Dendritic cell treated with granulocyte-macrophage colony-stimulating factor and Interleukin-4, amounts not matched to agents 40 ng/mL and 50 ng/mL, for 4 days (primary cell): ENCODE results near the gene TECTA.

Experiments used
- H3K27ac Mint-ChIP-seq: one replicate; pipeline ENCODE4 v1.8.0; 2022; ENCODE audit warnings: mild to moderate bottlenecking, mixed read lengths
- H3K27me3 Mint-ChIP-seq: one replicate; pipeline ENCODE4 v1.8.0; 2022; ENCODE audit warnings: mild to moderate bottlenecking, mixed read lengths
- H3K36me3 Mint-ChIP-seq: one replicate; pipeline ENCODE4 v1.8.0; 2022; ENCODE audit warnings: low read depth, mixed read lengths
- H3K4me1 Mint-ChIP-seq: one replicate; pipeline ENCODE4 v1.8.0; 2022; ENCODE audit warnings: low read depth, mixed read lengths
- H3K4me3 Mint-ChIP-seq: one replicate; pipeline ENCODE4 v1.8.0; 2022; ENCODE audit warnings: mild to moderate bottlenecking, moderate library complexity, mixed read lengths
- H3K9me3 Mint-ChIP-seq: one replicate; pipeline ENCODE4 v1.8.0; 2022; ENCODE audit warnings: mixed read lengths
- intact Hi-C: fragments of 100-400 bp; cut with micrococcal nuclease; formaldehyde crosslinking; loops from one replicate; pipeline ENCODE4 v1.15.0; 2022

Gene TECTA

GRCh38 chr11:121071846-121072450, 29.1 kb upstream of the TECTA start:
- intact Hi-C loops: no loop called here
- H3K4me3 Mint-ChIP-seq: no peak overlapping the region
- no peaks in the 10 kb centered on the region for H3K9me3 Mint-ChIP-seq
- H3K27ac Mint-ChIP-seq: no peak overlapping the region
- no peaks in the 10 kb centered on the region for H3K27me3 Mint-ChIP-seq
- H3K36me3 Mint-ChIP-seq: peaks cover 60% of the 10 kb centered on the region
- peaks cover 7% of the 10 kb centered on the region for H3K4me1 Mint-ChIP-seq

DNA sequence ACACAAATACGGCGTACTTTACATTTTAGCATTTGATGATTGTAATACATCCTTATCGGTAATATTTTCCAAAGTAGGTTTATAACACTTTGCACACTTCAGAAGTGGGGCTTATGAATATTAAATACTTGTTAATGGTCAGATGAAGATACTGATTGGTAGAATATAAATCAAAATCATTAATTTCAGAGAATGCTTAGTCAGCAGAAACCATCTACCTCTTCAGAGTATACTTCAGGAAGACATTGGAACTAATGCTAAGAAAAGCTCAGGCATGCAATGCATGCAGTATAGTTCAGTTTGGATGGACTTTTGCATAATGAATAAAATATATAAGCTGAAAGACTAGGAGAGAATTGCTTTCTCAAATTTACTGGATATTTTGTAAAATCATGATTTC, 19.7 kb upstream of the TECTA start:
- no peaks in the 10 kb centered on the region for H3K4me1 Mint-ChIP-seq
- intact Hi-C loops: no loop called here
- H3K36me3 Mint-ChIP-seq: peaks cover 33% of the 10 kb centered on the region
- no peaks in the 10 kb centered on the region for H3K27me3 Mint-ChIP-seq
- H3K27ac Mint-ChIP-seq: no peak overlapping the region
- no peak overlapping the region for H3K4me3 Mint-ChIP-seq
- H3K9me3 Mint-ChIP-seq: no peaks in the 10 kb centered on the region

GRCh38 chr11:121082219-121082618, 18.8 kb upstream of the TECTA start:
- intact Hi-C loops: no loop called here
- H3K9me3 Mint-ChIP-seq: no peaks in the 10 kb centered on the region
- H3K27ac Mint-ChIP-seq: no peak overlapping the region
- no peak overlapping the region for H3K4me3 Mint-ChIP-seq
- H3K36me3 Mint-ChIP-seq: peaks cover 42% of the 10 kb centered on the region
- H3K4me1 Mint-ChIP-seq: no peaks in the 10 kb centered on the region
- H3K27me3 Mint-ChIP-seq: no peaks in the 10 kb centered on the region

DNA sequence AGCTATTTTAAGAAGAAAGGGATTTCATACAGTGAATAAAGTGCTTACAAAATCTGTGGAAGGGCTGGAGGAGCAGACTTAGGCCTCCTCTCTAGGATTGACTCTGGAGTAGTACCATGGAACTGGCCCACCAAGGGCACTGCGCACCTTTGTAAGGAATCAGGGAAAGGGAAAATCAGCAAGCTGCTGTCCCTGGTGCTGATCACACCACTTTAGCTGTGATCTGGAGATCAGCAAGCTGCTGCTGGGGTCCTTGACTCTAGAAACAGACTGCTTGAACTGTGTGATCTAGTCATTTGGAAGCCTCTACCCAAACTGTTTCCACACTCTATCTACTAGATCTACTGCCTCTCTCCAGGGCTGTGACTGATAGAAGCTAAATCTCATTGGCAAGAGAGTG, 18.4 kb upstream of the TECTA start:
- peaks cover 46% of the 10 kb centered on the region for H3K36me3 Mint-ChIP-seq
- no peaks in the 10 kb centered on the region for H3K27me3 Mint-ChIP-seq
- H3K4me3 Mint-ChIP-seq: no peak overlapping the region
- intact Hi-C loops: no loop called here
- H3K9me3 Mint-ChIP-seq: no peaks in the 10 kb centered on the region
- H3K27ac Mint-ChIP-seq: no peak overlapping the region
- no peaks in the 10 kb centered on the region for H3K4me1 Mint-ChIP-seq

- intact Hi-C loops: no loop called here
- no peaks in the 10 kb centered on the region for H3K27me3 Mint-ChIP-seq
- no peaks in the 10 kb centered on the region for H3K9me3 Mint-ChIP-seq
- H3K36me3 Mint-ChIP-seq: peaks cover 37% of the 10 kb centered on the region
- no peak overlapping the region for H3K27ac Mint-ChIP-seq
- no peak overlapping the region for H3K4me3 Mint-ChIP-seq
- peaks cover 6% of the 10 kb centered on the region for H3K4me1 Mint-ChIP-seq
Observed at GRCh38 chr11:121086866-121087265, 14.2 kb upstream of the TECTA start.

DNA sequence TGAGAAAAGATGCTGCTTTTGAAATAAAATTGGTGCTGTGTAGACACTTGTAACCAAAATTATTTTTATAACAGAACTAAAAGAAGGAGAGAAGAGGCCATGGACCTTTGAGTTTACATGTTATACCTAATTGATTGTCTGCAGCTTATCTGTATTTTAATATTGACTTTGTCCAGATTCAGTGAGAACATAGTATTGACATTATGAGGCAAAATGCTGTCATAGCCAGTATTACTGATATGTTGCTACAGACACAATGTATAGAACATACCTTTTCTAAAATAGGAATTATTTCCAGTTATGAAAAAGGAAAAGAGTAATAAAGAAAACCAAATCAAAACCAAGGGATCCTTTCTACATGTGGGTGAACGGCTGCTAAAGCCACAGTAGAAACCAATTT, 11.5 kb upstream of the TECTA start:
- Mint-ChIP-seq H3K27me3 (no peaks in the 10 kb centered on the region), H3K27ac (no peak overlapping the region), H3K4me1 (peaks cover 8% of the 10 kb centered on the region), H3K36me3 (peaks cover 30% of the 10 kb centered on the region), H3K4me3 (no peak overlapping the region), H3K9me3 (no peaks in the 10 kb centered on the region)
- intact Hi-C loops: no loop called here

DNA sequence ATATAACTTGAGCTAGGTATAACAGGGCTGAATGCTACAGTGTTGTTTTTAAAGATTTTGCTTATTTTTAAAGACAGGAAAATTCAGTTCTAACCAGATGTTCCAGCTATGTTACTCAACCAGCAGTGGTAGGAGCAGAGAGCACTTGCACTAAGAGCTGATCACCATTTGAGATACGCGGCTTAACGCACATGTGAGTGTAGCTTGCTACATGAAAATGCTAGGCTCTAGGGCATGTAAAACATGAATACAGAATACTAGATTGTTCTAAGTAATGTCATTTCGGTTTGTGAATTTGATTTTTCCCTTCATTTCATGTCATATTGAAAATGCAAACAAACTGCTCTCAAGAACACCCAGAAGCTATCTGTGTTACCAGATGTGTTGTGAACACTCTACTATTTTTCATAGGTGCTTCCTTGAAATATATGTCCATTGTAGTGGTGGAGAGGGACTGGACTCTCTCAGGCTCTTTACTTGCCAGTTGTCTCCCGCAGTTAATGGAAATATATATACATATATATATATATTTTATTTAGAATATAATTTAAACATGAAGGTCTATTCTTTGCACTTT, 10.8 kb upstream of the TECTA start:
- Mint-ChIP-seq H3K9me3 (no peaks in the 10 kb centered on the region), H3K4me3 (no peak overlapping the region), H3K27me3 (no peaks in the 10 kb centered on the region), H3K4me1 (peaks cover 8% of the 10 kb centered on the region), H3K36me3 (peaks cover 26% of the 10 kb centered on the region), H3K27ac (no peak overlapping the region)
- intact Hi-C loops: no loop called here

- intact Hi-C loops: no loop called here
- Mint-ChIP-seq H3K27ac (no peak overlapping the region), H3K27me3 (no peaks in the 10 kb centered on the region), H3K4me3 (no peak overlapping the region), H3K4me1 (peaks cover 8% of the 10 kb centered on the region), H3K36me3 (peaks cover 15% of the 10 kb centered on the region), H3K9me3 (no peaks in the 10 kb centered on the region)
Observed at GRCh38 chr11:121091492-121092152, 9.4 kb upstream of the TECTA start.

DNA sequence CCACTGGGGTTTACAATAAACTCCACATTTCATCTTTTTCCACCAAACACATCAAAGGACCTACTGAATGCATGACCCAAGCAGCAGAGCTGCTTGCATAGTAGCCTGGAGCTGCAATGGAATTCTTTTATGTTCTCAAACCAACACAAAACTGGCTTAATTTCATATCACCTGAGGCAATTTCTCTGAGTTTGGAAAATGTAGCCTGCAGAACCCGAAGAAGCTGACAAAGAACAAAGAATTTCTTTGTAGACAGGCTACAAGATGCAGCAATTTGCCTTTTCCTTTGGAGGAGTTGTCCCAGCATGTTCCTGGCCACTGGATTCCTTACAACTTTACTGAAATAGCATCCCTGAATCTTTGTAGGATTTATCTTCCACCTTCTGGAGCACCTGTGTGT, 5.5 kb upstream of the TECTA start:
- peaks cover 4% of the 10 kb centered on the region for H3K27me3 Mint-ChIP-seq
- H3K27ac Mint-ChIP-seq: no peak overlapping the region
- intact Hi-C loops: no loop called here
- H3K9me3 Mint-ChIP-seq: no peaks in the 10 kb centered on the region
- H3K4me3 Mint-ChIP-seq: no peak overlapping the region
- H3K36me3 Mint-ChIP-seq: no peaks in the 10 kb centered on the region
- H3K4me1 Mint-ChIP-seq: peaks cover 8% of the 10 kb centered on the region

GRCh38 chr11:121099364-121099763, 1.7 kb upstream of the TECTA start:
- H3K27me3 Mint-ChIP-seq: peaks cover 8% of the 10 kb centered on the region
- no peak overlapping the region for H3K4me3 Mint-ChIP-seq
- H3K27ac Mint-ChIP-seq: no peak overlapping the region
- no peaks in the 10 kb centered on the region for H3K4me1 Mint-ChIP-seq
- no peaks in the 10 kb centered on the region for H3K36me3 Mint-ChIP-seq
- no peaks in the 10 kb centered on the region for H3K9me3 Mint-ChIP-seq
- intact Hi-C loops: no loop called here

DNA sequence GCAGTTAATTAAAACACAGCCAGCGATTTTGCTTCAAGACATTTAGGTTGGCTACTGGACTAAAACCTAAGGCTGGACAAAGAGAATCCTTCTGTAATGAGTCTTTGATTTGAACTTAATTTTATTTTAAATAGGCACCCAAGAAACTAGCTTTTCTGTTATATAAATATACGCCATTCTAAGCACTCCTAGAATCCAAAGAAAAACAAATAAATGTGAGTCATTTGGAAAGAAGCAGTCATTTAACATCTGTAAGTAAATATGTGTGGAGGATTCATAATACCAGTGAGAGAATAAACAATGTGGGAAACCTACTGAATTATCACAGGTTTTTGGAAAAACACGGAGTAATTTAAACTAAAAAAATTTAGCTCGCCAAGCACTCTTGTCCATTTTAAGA, 1.2 kb upstream of the TECTA start:
- no peak overlapping the region for H3K27ac Mint-ChIP-seq
- no peaks in the 10 kb centered on the region for H3K9me3 Mint-ChIP-seq
- peaks cover 8% of the 10 kb centered on the region for H3K27me3 Mint-ChIP-seq
- no peaks in the 10 kb centered on the region for H3K4me1 Mint-ChIP-seq
- no peak overlapping the region for H3K4me3 Mint-ChIP-seq
- intact Hi-C loops: no loop called here
- no peaks in the 10 kb centered on the region for H3K36me3 Mint-ChIP-seq

- Mint-ChIP-seq H3K4me3 (no peak overlapping the region), H3K4me1 (no peaks in the 10 kb centered on the region), H3K27ac (no peak overlapping the region), H3K36me3 (no peaks in the 10 kb centered on the region), H3K9me3 (no peaks in the 10 kb centered on the region), H3K27me3 (peaks cover 11% of the 10 kb centered on the region)
- intact Hi-C loops: no loop called here
Observed at GRCh38 chr11:121104312-121104762, 3.3 kb downstream of the TECTA start.

DNA sequence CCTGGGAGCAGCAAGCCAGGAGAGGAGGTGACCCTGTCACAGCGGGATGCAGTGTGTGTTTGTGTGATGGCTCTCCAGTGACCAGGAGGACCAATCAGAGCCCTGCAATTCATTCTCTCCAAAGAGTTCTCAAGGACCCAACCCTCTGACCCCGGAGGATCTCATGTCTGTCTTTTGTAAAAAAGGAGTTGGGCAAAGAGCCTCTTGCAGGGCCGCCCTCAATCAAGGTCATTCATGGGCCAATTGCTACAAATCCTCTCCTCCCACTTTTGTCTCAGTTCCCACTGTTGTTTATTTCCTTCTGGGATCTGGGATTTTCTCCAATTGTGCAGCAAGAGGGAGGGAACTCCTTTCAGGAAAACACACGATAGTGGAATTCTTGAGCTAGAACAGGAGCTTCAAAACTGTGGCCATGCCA, 4.0 kb downstream of the TECTA start:
- intact Hi-C loops: no loop called here
- Mint-ChIP-seq H3K4me1 (no peaks in the 10 kb centered on the region), H3K27ac (no peak overlapping the region), H3K9me3 (no peaks in the 10 kb centered on the region), H3K36me3 (no peaks in the 10 kb centered on the region), H3K4me3 (no peak overlapping the region), H3K27me3 (peaks cover 13% of the 10 kb centered on the region)

DNA sequence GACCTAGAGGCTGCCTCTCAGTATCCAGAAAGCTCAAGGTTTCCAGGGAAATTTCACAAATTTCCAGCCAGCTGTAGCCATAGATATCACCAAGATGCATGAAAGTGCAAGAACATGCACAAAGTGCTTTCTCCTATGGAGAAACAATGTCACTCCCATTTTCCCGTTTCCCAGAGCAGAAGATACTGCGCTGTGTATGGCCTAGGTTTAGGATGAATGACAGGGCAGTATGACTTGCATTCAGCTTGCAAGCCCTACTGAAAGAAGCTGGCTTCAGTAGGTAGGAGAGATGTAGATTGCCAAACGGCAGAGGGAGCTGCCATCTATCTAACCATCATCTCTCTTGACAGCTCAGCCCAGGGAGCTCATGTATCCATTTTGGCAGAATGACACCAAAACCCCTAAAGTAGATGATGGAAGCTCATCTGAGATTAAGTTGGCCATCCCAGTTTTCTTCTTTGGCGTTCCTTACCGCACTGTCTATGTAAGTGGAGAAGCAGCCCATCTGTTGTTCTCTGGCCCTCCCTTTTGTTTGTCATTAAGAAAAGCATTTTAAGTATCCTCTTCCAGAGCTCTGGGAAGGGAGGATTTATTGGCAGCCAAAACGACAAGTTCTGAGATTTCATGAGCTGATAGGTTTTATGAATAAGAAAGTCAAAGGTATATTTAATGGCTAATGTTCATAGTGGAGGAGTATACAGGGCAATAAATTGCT, 4.6 kb downstream of the TECTA start:
- no peaks in the 10 kb centered on the region for H3K4me1 Mint-ChIP-seq
- H3K9me3 Mint-ChIP-seq: no peaks in the 10 kb centered on the region
- no peak overlapping the region for H3K27ac Mint-ChIP-seq
- H3K4me3 Mint-ChIP-seq: no peak overlapping the region
- H3K27me3 Mint-ChIP-seq: peaks cover 14% of the 10 kb centered on the region
- no peaks in the 10 kb centered on the region for H3K36me3 Mint-ChIP-seq
- intact Hi-C loops: no loop called here
